ENCODE data around the gene MAP4K4. TPM values are rescaled to one million over a fixed set of nuclear protein-coding genes. Genes with fewer than 3 reads are reported as not detected.
A peak's percentile ranks its signal among the peaks of the same experiment; 100 is the strongest.

MAP4K4 gene
- total and polyA plus RNA-seq, 2 of the 13 experiments (the other 11 are each of a cell fraction or from before 2014, with no cell fraction given): 105 to 264 TPM

DNA sequence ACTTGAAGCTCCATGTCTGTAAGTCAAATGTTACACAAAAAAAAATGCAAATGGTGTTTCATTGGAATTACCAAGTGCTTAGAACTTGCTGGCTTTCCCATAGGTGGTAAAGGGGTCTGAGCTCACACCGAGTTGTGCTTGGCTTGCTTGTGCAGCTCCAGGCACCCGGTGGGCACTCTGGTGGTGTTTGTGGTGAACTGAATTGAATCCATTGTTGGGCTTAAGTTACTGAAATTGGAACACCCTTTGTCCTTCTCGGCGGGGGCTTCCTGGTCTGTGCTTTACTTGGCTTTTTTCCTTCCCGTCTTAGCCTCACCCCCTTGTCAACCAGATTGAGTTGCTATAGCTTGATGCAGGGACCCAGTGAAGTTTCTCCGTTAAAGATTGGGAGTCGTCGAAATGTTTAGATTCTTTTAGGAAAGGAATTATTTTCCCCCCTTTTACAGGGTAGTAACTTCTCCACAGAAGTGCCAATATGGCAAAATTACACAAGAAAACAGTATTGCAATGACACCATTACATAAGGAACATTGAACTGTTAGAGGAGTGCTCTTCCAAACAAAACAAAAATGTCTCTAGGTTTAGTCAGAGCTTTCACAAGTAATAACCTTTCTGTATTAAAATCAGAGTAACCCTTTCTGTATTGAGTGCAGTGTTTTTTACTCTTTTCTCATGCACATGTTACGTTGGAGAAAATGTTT, 196.3 kb downstream of the MAP4K4 start:
- ATAC-seq (no peak), DNase-seq (ENCODE audit: low spot score) (no peak), FAIRE-seq (no peak)
- Histone ChIP-seq H4K20me1 (ENCODE audit: insufficient read depth, low read length) (no peaks in the 10 kb centered on the region), H2AFZ (ENCODE audit: low read length) (no peak overlapping the region), H3K27ac (ENCODE audit: extremely low read length, insufficient read depth, low read length) (no peak overlapping the region), H3K4me1 (ENCODE audit: insufficient read depth, low read length) (peaks cover 12% of the 10 kb centered on the region), H3K4me2 (ENCODE audit: low read depth, low read length) (no peak overlapping the region), H3K4me3 (replicated peaks in 1 of 3; ENCODE audit: insufficient read depth in 1 of 3, low read depth in 2 of 3, low read length in 3 of 3) (no peak overlapping the region), H3K9me3 (ENCODE audit: low read length) (no peaks in the 10 kb centered on the region), H3K9ac (ENCODE audit: insufficient read depth, low read depth, low read length) (no peak overlapping the region), H3K79me2 (ENCODE audit: insufficient read depth, low read length) (no peaks in the 10 kb centered on the region), H3K36me3 (replicated peaks in 1 of 2; ENCODE audit: control insufficient read depth in 1 of 2, insufficient read depth in 2 of 2, low read length in 2 of 2) (peaks cover 25 to 46% of the 10 kb centered on the region in 2 experiments), H3K27me3 (ENCODE audit: control insufficient read depth in 1 of 2, insufficient read depth in 2 of 2, low read length in 2 of 2) (no peaks in the 10 kb centered on the region)
- WGBS (ENCODE audit: low lambda C conversion rate): 98% methylated on average over 9 of the region's 9 CpGs
- in situ Hi-C loops (cut with HindIII; ENCODE audit: extremely low pct_ligation_motif_present, low pct_unique_long_range_greater_than_20kb): no loop called here
- ChIA-PET POLR2A (no interaction called here), CTCF (ENCODE audit: low intra/inter-chr PET ratio, low total read pairs) (no interaction called here)
- no peak for TF ChIP-seq ZNF468 (CRISPR knock-in tag; IDR thresholded peaks at IDR 0.05)
- peak; percentile 49; the same call in 1 of the 2 replicates for TF ChIP-seq MAFF (IDR thresholded peaks at IDR 0.05; ENCODE audit: low read depth, low read length)
- 0 out of 2 replicates have a peak, but pooled peaks have one; percentile 28 for TF ChIP-seq MLLT10 (CRISPR knock-in tag; IDR thresholded peaks at IDR 0.05)
- TF ChIP-seq MAFK (conservative IDR thresholded peaks at IDR 0.05 in 1 of 2, IDR thresholded peaks at IDR 0.05 in 1 of 2; ENCODE audit: low read length in 2 of 2): peak; percentile 45 to 56; a peak in 3 of 4 replicates
- peak; percentile 34 for TF ChIP-seq AGO2 (optimal IDR thresholded peaks at IDR 0.05; ENCODE audit: low read depth, low read length)
- TF ChIP-seq, protein P1, sequence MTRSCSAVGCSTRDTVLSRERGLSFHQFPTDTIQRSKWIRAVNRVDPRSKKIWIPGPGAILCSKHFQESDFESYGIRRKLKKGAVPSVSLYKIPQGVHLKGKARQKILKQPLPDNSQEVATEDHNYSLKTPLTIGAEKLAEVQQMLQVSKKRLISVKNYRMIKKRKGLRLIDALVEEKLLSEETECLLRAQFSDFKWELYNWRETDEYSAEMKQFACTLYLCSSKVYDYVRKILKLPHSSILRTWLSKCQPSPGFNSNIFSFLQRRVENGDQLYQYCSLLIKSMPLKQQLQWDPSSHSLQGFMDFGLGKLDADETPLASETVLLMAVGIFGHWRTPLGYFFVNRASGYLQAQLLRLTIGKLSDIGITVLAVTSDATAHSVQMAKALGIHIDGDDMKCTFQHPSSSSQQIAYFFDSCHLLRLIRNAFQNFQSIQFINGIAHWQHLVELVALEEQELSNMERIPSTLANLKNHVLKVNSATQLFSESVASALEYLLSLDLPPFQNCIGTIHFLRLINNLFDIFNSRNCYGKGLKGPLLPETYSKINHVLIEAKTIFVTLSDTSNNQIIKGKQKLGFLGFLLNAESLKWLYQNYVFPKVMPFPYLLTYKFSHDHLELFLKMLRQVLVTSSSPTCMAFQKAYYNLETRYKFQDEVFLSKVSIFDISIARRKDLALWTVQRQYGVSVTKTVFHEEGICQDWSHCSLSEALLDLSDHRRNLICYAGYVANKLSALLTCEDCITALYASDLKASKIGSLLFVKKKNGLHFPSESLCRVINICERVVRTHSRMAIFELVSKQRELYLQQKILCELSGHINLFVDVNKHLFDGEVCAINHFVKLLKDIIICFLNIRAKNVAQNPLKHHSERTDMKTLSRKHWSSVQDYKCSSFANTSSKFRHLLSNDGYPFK (CRISPR knock-in tag; IDR thresholded peaks at IDR 0.05; ENCODE audit: borderline replicate concordance): no peak
- TSS peak; percentile 3 for BruUV-seq (replicated peaks)
- intact Hi-C loops (cut with micrococcal nuclease; ENCODE audit: unreplicated experiment): no loop called here
